Activated CD4-positive, alpha-beta T cell treated with anti-CD3 and anti-CD28 coated beads, Interleukin-2, amount 10 ng/mL, durations not matched to agents 24 days and 14 days (primary cell): ENCODE results near the gene IGLL1. TPM values are rescaled to one million over a fixed set of nuclear protein-coding genes. Genes with fewer than 3 reads are reported as not detected.
"Not testable (repeated sequence)": the region's sequence is repeated elsewhere in the genome, so short reads cannot be mapped to it uniquely, and the experiment has no call there.

Experiments
- DNase-seq: peaks from one replicate; pipeline ENCODE4 v3.0.0; 2022
- H3K27ac Mint-ChIP-seq: one replicate; pipeline ENCODE4 v1.8.0; 2022; ENCODE audit warnings: mild to moderate bottlenecking, mixed read lengths
- H3K27me3 Mint-ChIP-seq: one replicate; pipeline ENCODE4 v1.8.0; 2022; ENCODE audit warnings: mixed read lengths
- H3K36me3 Mint-ChIP-seq: one replicate; pipeline ENCODE4 v1.8.0; 2022; ENCODE audit warnings: low read depth, mild to moderate bottlenecking, mixed read lengths
- H3K4me1 Mint-ChIP-seq: one replicate; pipeline ENCODE4 v1.8.0; 2021; ENCODE audit warnings: mixed read lengths
- H3K4me3 Mint-ChIP-seq: one replicate; pipeline ENCODE4 v1.8.0; 2022; ENCODE audit warnings: mild to moderate bottlenecking, moderate library complexity, mixed read lengths
- H3K9me3 Mint-ChIP-seq: one replicate; pipeline ENCODE4 v1.8.0; 2021; ENCODE audit warnings: mixed read lengths
- intact Hi-C: fragments of 100-400 bp; cut with micrococcal nuclease; formaldehyde crosslinking; loops from one replicate; pipeline ENCODE4 v1.15.1; 2023
- total RNA-seq: library from RNA; stranded (reverse); gene quantifications from 2 replicates; pipeline ENCODE4 v1.2.3, GENCODE V29; 2022

IGLL1 gene
- total RNA-seq, 1 donor from 2014 or later, result not detected

- peaks cover 8% of the 10 kb centered on the region for H3K4me1 Mint-ChIP-seq
- no peak overlapping the region for H3K4me3 Mint-ChIP-seq
- H3K27me3 Mint-ChIP-seq, result peaks cover 13% of the 10 kb centered on the region
- H3K9me3 Mint-ChIP-seq, result no peaks in the 10 kb centered on the region
- no peak for DNase-seq
- no peaks in the 10 kb centered on the region for H3K36me3 Mint-ChIP-seq
- no peak overlapping the region for H3K27ac Mint-ChIP-seq
- intact Hi-C loops, result no loop called here
Observed at GRCh38 chr22:23537416-23537815, 42.7 kb downstream of the IGLL1 start.

- DNase-seq, result no peak
- Mint-ChIP-seq H3K27me3 (peaks cover 13% of the 10 kb centered on the region), H3K4me3 (no peak overlapping the region), H3K4me1 (peaks cover 8% of the 10 kb centered on the region), H3K9me3 (no peaks in the 10 kb centered on the region), H3K27ac (no peak overlapping the region), H3K36me3 (no peaks in the 10 kb centered on the region)
- intact Hi-C loops, result no loop called here
Observed at GRCh38 chr22:23536821-23537345, 43.2 kb downstream of the IGLL1 start.

GRCh38 chr22:23535790-23536661 is 44.1 kb downstream of the IGLL1 start:
- H3K27ac Mint-ChIP-seq, H3K9me3 Mint-ChIP-seq, H3K4me3 Mint-ChIP-seq, intact Hi-C loops, H3K36me3 Mint-ChIP-seq, DNase-seq, H3K4me1 Mint-ChIP-seq: not testable (repeated sequence)
- peaks cover 11% of the 10 kb centered on the region for H3K27me3 Mint-ChIP-seq

GRCh38 chr22:23534851-23535717 is 45.0 kb downstream of the IGLL1 start:
- H3K4me3 Mint-ChIP-seq, result no peak overlapping the region
- intact Hi-C loops, result no loop called here
- peaks cover 9% of the 10 kb centered on the region for H3K27me3 Mint-ChIP-seq
- H3K4me1 Mint-ChIP-seq, result peaks cover 8% of the 10 kb centered on the region
- DNase-seq, result no peak
- H3K27ac Mint-ChIP-seq, result no peak overlapping the region
- H3K9me3 Mint-ChIP-seq, result no peaks in the 10 kb centered on the region
- no peaks in the 10 kb centered on the region for H3K36me3 Mint-ChIP-seq

GRCh38 chr22:23534201-23534850 is 45.8 kb downstream of the IGLL1 start:
- H3K4me1 Mint-ChIP-seq, result peaks cover 5% of the 10 kb centered on the region
- no peaks in the 10 kb centered on the region for H3K9me3 Mint-ChIP-seq
- H3K27ac Mint-ChIP-seq, result no peak overlapping the region
- H3K36me3 Mint-ChIP-seq, result no peaks in the 10 kb centered on the region
- peaks cover 7% of the 10 kb centered on the region for H3K27me3 Mint-ChIP-seq
- no peak overlapping the region for H3K4me3 Mint-ChIP-seq
- DNase-seq, result no peak
- intact Hi-C loops, result no loop called here

- no peak overlapping the region for H3K27ac Mint-ChIP-seq
- DNase-seq, result no peak
- peaks cover 7% of the 10 kb centered on the region for H3K27me3 Mint-ChIP-seq
- intact Hi-C loops, result no loop called here
- H3K36me3 Mint-ChIP-seq, result no peaks in the 10 kb centered on the region
- H3K4me1 Mint-ChIP-seq, result no peaks in the 10 kb centered on the region
- H3K4me3 Mint-ChIP-seq, result no peak overlapping the region
- no peaks in the 10 kb centered on the region for H3K9me3 Mint-ChIP-seq
Observed at GRCh38 chr22:23533771-23534191, 46.3 kb downstream of the IGLL1 start.

- H3K9me3 Mint-ChIP-seq, result no peaks in the 10 kb centered on the region
- peaks cover 3% of the 10 kb centered on the region for H3K27me3 Mint-ChIP-seq
- no peaks in the 10 kb centered on the region for H3K4me1 Mint-ChIP-seq
- DNase-seq, result peak; percentile 74
- no peak overlapping the region for H3K27ac Mint-ChIP-seq
- H3K36me3 Mint-ChIP-seq, result no peaks in the 10 kb centered on the region
- intact Hi-C loops, result no loop called here
- H3K4me3 Mint-ChIP-seq, result no peak overlapping the region
Observed at GRCh38 chr22:23533328-23533762, 46.7 kb downstream of the IGLL1 start.

GRCh38 chr22:23532731-23533130 is 47.4 kb downstream of the IGLL1 start:
- Mint-ChIP-seq H3K9me3 (no peaks in the 10 kb centered on the region), H3K27me3 (peaks cover 2% of the 10 kb centered on the region), H3K4me1 (no peaks in the 10 kb centered on the region), H3K27ac (no peak overlapping the region), H3K4me3 (no peak overlapping the region), H3K36me3 (no peaks in the 10 kb centered on the region)
- intact Hi-C loops, result no loop called here
- DNase-seq, result no peak

- Mint-ChIP-seq H3K27me3 (peaks cover 2% of the 10 kb centered on the region), H3K36me3 (no peaks in the 10 kb centered on the region), H3K9me3 (no peaks in the 10 kb centered on the region), H3K27ac (no peak overlapping the region), H3K4me3 (no peak overlapping the region), H3K4me1 (no peaks in the 10 kb centered on the region)
- intact Hi-C loops, result no loop called here
- DNase-seq, result no peak
Observed at GRCh38 chr22:23531966-23532705, 48.0 kb downstream of the IGLL1 start.

- no peak overlapping the region for H3K4me3 Mint-ChIP-seq
- intact Hi-C loops, result no loop called here
- no peak overlapping the region for H3K27ac Mint-ChIP-seq
- no peaks in the 10 kb centered on the region for H3K4me1 Mint-ChIP-seq
- H3K9me3 Mint-ChIP-seq, result no peaks in the 10 kb centered on the region
- peaks cover 2% of the 10 kb centered on the region for H3K27me3 Mint-ChIP-seq
- DNase-seq, result no peak
- H3K36me3 Mint-ChIP-seq, result no peaks in the 10 kb centered on the region
Observed at GRCh38 chr22:23531283-23531956, 48.7 kb downstream of the IGLL1 start.

- Mint-ChIP-seq H3K9me3 (no peaks in the 10 kb centered on the region), H3K27ac (no peak overlapping the region), H3K4me3 (no peak overlapping the region), H3K27me3 (peaks cover 2% of the 10 kb centered on the region), H3K36me3 (no peaks in the 10 kb centered on the region), H3K4me1 (no peaks in the 10 kb centered on the region)
- intact Hi-C loops, result no loop called here
- DNase-seq, result no peak
Observed at GRCh38 chr22:23530766-23531282, 49.3 kb downstream of the IGLL1 start.

GRCh38 chr22:23530106-23530505 is 50.0 kb downstream of the IGLL1 start:
- peaks cover 5% of the 10 kb centered on the region for H3K27me3 Mint-ChIP-seq
- H3K4me1 Mint-ChIP-seq, result no peaks in the 10 kb centered on the region
- no peaks in the 10 kb centered on the region for H3K9me3 Mint-ChIP-seq
- H3K27ac Mint-ChIP-seq, result no peak overlapping the region
- H3K4me3 Mint-ChIP-seq, result no peak overlapping the region
- intact Hi-C loops, result no loop called here
- no peaks in the 10 kb centered on the region for H3K36me3 Mint-ChIP-seq
- DNase-seq, result no peak
